ENCODE data around the gene CFAP410. TPM values are rescaled to one million over a fixed set of nuclear protein-coding genes. Genes with fewer than 3 reads are reported as not detected.
"Not testable (repeated sequence)": the region's sequence is repeated elsewhere in the genome, so short reads cannot be mapped to it uniquely, and the experiment has no call there.

Gene CFAP410
- total RNA-seq, 1 donor from 2014 or later, result 23.9 TPM

DNA sequence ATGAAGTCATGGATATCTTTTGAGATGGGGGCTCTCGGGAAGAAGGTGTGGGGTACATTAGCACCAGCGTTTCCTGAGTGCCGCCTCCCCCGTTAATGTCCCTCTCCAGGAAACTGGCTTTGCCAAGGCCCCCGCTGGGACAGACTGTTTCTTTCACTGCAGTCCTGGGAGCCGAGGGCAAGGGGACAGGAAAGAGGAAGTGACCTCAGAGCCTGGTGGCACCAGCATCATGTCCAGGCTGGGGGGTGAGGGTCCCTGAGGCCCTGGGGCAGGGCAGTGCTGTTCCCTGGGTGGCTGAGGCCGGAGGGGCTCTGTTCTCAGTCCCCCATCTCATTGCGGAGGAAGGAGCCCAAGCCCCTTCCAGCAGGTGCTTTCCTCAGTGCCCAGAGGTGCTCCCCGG lies 33.5 kb downstream of the CFAP410 start:
- Mint-ChIP-seq H3K4me3 (peak overlapping the region; percentile 31), H3K27me3 (ENCODE audit: low read depth) (no peaks in the 10 kb centered on the region), H3K36me3 (ENCODE audit: low read depth) (no peaks in the 10 kb centered on the region), H3K4me1 (peaks cover 37% of the 10 kb centered on the region), H3K9me3 (no peaks in the 10 kb centered on the region), H3K27ac (ENCODE audit: unreplicated experiment) (no peak overlapping the region)
- DNase-seq (ENCODE audit: low read depth, low spot score), result no peak
- TF ChIP-seq, protein P1, sequence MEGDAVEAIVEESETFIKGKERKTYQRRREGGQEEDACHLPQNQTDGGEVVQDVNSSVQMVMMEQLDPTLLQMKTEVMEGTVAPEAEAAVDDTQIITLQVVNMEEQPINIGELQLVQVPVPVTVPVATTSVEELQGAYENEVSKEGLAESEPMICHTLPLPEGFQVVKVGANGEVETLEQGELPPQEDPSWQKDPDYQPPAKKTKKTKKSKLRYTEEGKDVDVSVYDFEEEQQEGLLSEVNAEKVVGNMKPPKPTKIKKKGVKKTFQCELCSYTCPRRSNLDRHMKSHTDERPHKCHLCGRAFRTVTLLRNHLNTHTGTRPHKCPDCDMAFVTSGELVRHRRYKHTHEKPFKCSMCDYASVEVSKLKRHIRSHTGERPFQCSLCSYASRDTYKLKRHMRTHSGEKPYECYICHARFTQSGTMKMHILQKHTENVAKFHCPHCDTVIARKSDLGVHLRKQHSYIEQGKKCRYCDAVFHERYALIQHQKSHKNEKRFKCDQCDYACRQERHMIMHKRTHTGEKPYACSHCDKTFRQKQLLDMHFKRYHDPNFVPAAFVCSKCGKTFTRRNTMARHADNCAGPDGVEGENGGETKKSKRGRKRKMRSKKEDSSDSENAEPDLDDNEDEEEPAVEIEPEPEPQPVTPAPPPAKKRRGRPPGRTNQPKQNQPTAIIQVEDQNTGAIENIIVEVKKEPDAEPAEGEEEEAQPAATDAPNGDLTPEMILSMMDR (conservative IDR thresholded peaks at IDR 0.05), result no peak

DNA sequence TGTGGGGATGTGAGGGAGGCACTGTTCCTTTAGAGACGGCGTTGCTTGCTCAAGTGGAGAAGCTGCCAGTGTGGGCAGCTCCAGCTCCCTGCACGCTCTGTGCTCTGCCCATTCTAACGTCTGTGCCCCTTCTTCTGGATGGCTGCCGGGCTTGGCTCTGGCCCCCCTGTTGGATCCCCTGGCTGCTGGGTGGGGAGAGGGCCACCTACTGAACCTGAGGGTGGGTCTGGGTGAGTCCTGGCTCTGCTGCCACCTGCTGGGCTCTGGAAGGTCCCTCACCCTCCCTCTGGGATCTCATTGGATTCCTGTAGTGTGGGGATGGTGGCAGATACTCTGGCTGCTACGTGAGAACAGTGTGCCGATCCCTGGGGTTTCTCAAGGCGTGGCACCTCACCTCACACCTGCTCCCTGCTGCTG lies 34.3 kb downstream of the CFAP410 start:
- H3K4me3 Mint-ChIP-seq, result peak overlapping the region; percentile 81

GRCh38 chr21:44304011-44304616 lies 35.1 kb downstream of the CFAP410 start:
- DNase-seq (ENCODE audit: low read depth, low spot score), result no peak
- H3K4me1 Mint-ChIP-seq, result peaks cover 41% of the 10 kb centered on the region
- peaks cover 3% of the 10 kb centered on the region for H3K27me3 Mint-ChIP-seq (ENCODE audit: low read depth)
- peak overlapping the region; percentile 90 for H3K4me3 Mint-ChIP-seq
- H3K9me3 Mint-ChIP-seq, result no peaks in the 10 kb centered on the region
- TF ChIP-seq, protein P1 (conservative IDR thresholded peaks at IDR 0.05), result no peak
- peak overlapping the region; percentile 88 for H3K27ac Mint-ChIP-seq (ENCODE audit: unreplicated experiment)
- no peaks in the 10 kb centered on the region for H3K36me3 Mint-ChIP-seq (ENCODE audit: low read depth)

More for the DNA sequence above, 34.3 kb downstream of the CFAP410 start:
- Mint-ChIP-seq H3K9me3 (no peaks in the 10 kb centered on the region), H3K27ac (ENCODE audit: unreplicated experiment) (peak overlapping the region; percentile 97), H3K27me3 (ENCODE audit: low read depth) (no peaks in the 10 kb centered on the region), H3K36me3 (ENCODE audit: low read depth) (no peaks in the 10 kb centered on the region), H3K4me1 (peaks cover 38% of the 10 kb centered on the region)
- DNase-seq (ENCODE audit: low read depth, low spot score), result peak; percentile 58
- TF ChIP-seq, protein P1 (conservative IDR thresholded peaks at IDR 0.05), result peak; percentile 72

DNA sequence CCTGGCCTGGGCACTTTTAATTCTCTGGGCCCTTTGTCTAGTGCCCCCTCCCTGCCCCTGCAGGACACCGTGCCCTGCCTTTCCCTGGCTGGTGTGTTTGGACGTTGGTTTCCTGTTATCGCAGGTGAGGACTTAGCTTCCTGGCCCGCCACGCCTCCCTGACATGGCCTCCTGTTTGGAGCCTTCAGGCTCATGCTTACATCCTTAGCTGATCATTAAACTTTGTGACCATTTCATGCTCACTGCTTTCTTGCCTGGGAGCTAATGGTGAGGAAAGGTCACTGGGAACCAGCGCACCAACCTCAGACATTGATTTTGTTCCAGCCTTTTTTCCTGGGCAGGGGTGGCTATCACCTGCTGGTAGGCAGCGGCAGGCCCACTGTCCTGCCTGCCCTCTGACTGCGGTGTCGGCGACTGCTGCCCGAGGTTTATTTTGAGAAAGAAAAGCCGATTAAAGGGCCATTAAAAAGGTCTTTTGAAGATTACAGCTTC lies 35.7 kb downstream of the CFAP410 start:
- H3K4me3 Mint-ChIP-seq, result peak overlapping the region; percentile 90
- peaks cover 6% of the 10 kb centered on the region for H3K27me3 Mint-ChIP-seq (ENCODE audit: low read depth)
- no peaks in the 10 kb centered on the region for H3K9me3 Mint-ChIP-seq
- H3K27ac Mint-ChIP-seq (ENCODE audit: unreplicated experiment), result peak overlapping the region; percentile 88
- TF ChIP-seq, protein P1 (conservative IDR thresholded peaks at IDR 0.05), result peak; percentile 24
- no peak for DNase-seq (ENCODE audit: low read depth, low spot score)
- H3K4me1 Mint-ChIP-seq, result peaks cover 43% of the 10 kb centered on the region
- H3K36me3 Mint-ChIP-seq (ENCODE audit: low read depth), result no peaks in the 10 kb centered on the region

DNA sequence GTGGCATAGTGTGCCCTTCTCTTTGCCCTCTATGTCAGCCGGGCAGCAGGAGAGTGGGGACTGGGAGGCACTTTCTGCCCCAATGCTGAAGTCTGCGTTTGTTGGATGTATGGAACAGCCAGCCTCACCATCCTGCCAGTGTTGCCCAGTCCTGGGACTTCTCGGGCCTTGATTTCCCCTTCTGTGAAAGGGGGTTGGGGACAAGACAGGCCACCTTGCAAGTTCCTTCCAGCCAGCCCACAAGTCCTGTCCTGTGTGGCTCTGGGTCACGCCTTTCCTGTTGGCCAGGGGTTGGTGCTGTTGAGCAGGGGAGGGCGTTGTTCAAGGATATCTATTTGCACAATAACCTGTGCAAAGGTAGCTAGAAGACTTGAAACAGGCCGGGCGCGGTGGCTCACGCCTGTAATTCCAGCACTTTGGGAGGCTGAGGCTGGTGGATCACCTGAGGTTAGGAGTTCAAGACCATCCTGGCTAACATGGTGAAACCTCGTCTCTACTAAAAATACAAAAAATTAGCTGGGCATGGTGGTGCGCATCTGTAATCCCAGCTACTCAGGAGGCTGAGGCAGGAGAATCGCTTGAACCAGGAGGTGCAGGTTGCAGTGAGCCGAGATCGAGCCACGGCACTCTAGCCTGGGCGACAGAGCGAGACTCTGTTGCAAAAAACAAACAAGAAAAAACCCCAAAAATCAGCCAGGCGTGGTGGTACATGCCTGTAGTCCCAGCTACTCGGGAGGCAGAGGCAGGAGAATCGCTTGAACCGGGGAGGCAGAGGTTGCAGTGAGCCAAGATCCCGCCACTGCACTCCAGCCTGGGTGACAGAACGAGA lies 36.4 kb downstream of the CFAP410 start:
- H3K27me3 Mint-ChIP-seq (ENCODE audit: low read depth); DNase-seq (ENCODE audit: low read depth, low spot score); H3K9me3 Mint-ChIP-seq; H3K27ac Mint-ChIP-seq (ENCODE audit: unreplicated experiment); H3K36me3 Mint-ChIP-seq (ENCODE audit: low read depth): not testable (repeated sequence)
- Mint-ChIP-seq H3K4me3 (peak overlapping the region; percentile 76), H3K4me1 (peaks cover 37% of the 10 kb centered on the region)

Measured in neural crest cell (in vitro differentiated cells).